Panc1 (cell line): ENCODE data around the gene FRMD5. TPM values are rescaled to one million over a fixed set of nuclear protein-coding genes. Genes with fewer than 3 reads are reported as not detected.
A peak's percentile ranks its signal among the peaks of the same experiment; 100 is the strongest.

Experiments
- ATAC-seq: fragments of 200-7000 bp; cut with Tn5 transposase; 2 replicates; pipeline ENCODE4 v1.9.1; 2020; ENCODE audit warnings: mild to moderate bottlenecking, moderate library complexity
- BruUV-seq: library from RNA; stranded (reverse); fragments of 400-500 nt; replicated peaks from 2 replicates; lab custom pipeline; 2021; lab: Mats Ljungman, UMichigan
- CTCF ChIA-PET: fragments of 300-600 bp; sonication (Branson Sonifier 250); formaldehyde crosslinking; loops from one replicate; lab custom pipeline; 2022; ENCODE audit warnings: antibody characterized with exemption; lab: Charles Lee
- POLR2A ChIA-PET: fragments of 300-600 bp; sonication (Branson Sonifier 250); formaldehyde crosslinking; loops from one replicate; lab custom pipeline; 2022; ENCODE audit warnings: antibody characterized with exemption; lab: Charles Lee
- DNase-seq: peaks from one replicate; pipeline ENCODE4 v3.0.0-alpha.2; 2010; ENCODE audit warnings: low read depth, low spot score
- H3K27ac ChIP-seq: 2 replicates; pipeline ENCODE4 v1.5.1; 2011; ENCODE audit warnings: mild to moderate bottlenecking, low read length, inconsistent platforms
- H3K27me3 ChIP-seq: fragments of 200-500 bp; sonication (Bioruptor generic); 2 replicates; pipeline ENCODE4 v1.6.0; 2014; ENCODE audit warnings: low read length, inconsistent platforms; ENCODE audit not compliant: control insufficient read depth, insufficient read depth
- H3K36me3 ChIP-seq: fragments of 200-500 bp; sonication (Bioruptor generic); 2 replicates; pipeline ENCODE4 v1.5.1; 2014; ENCODE audit warnings: inconsistent platforms, mild to moderate bottlenecking, low read length, moderate library complexity; ENCODE audit not compliant: control insufficient read depth, insufficient read depth
- H3K4me1 ChIP-seq: 2 replicates; pipeline ENCODE4 v1.5.1; 2011; ENCODE audit warnings: inconsistent platforms, mild to moderate bottlenecking, low read length, moderate library complexity; ENCODE audit not compliant: control insufficient read depth, insufficient read depth
- H3K4me3 ChIP-seq, 2 experiments: 2 replicates each; pipeline ENCODE4 v1.5.1; 2011 to 2012; ENCODE audit warnings: low read depth in 2 of 2, low read length in 2 of 2, mild to moderate bottlenecking in 2 of 2, inconsistent platforms in 1 of 2, moderate library complexity in 1 of 2
- H3K9me3 ChIP-seq: fragments of 200-500 bp; sonication (Bioruptor generic); 2 replicates; pipeline ENCODE4 v1.5.1; 2014; ENCODE audit warnings: low read depth, mild to moderate bottlenecking, inconsistent platforms, low read length, moderate library complexity; ENCODE audit not compliant: control insufficient read depth, insufficient read depth
- CTCF ChIP-seq: fragments of 450-650 bp; IDR thresholded peaks from 2 replicates; pipeline ENCODE4 v1.5.1; 2017; ENCODE audit warnings: mild to moderate bottlenecking
- POLR2AphosphoS5 ChIP-seq: IDR thresholded peaks from 2 replicates; pipeline ENCODE4 v1.6.1; 2012; ENCODE audit warnings: mild to moderate bottlenecking, low read depth, low read length, moderate library complexity
- REST ChIP-seq, 2 experiments: IDR thresholded peaks; 2 replicates each; pipeline ENCODE4 v1.6.1; 2011 to 2012; ENCODE audit warnings: low read depth in 2 of 2, control low read depth in 1 of 2, low read length in 1 of 2, mild to moderate bottlenecking in 1 of 2, moderate library complexity in 1 of 2; ENCODE audit not compliant: insufficient read depth in 1 of 2
- SIN3A ChIP-seq: IDR thresholded peaks from 2 replicates; pipeline ENCODE4 v1.6.1; 2012; ENCODE audit warnings: low read depth, mild to moderate bottlenecking, low read length, moderate library complexity, borderline replicate concordance; ENCODE audit not compliant: insufficient read depth
- TCF7L2 ChIP-seq: IDR thresholded peaks from 2 replicates; pipeline ENCODE4 v1.6.1; 2011; ENCODE audit warnings: mild to moderate bottlenecking, low read depth, low read length, inconsistent platforms
- in situ Hi-C: cut with HindIII; loops from 2 replicates; pipeline ENCODE4 v1.10.0; 2016; ENCODE audit warnings: low sequenced_read_pairs, low pct_unique_long_range_greater_than_20kb
- intact Hi-C: fragments of 100-400 bp; cut with micrococcal nuclease; formaldehyde crosslinking; loops from one replicate; pipeline ENCODE4 v1.10.0; 2022; ENCODE audit not compliant: unreplicated experiment
- total RNA-seq: library from RNA; stranded (reverse); gene quantifications from one replicate; pipeline ENCODE4 v1.2.1, GENCODE V29; 2021; ENCODE audit not compliant: unreplicated experiment

The FRMD5 gene
- total RNA-seq, 1 experiment from 2014 or later, result 18.3 TPM

DNA sequence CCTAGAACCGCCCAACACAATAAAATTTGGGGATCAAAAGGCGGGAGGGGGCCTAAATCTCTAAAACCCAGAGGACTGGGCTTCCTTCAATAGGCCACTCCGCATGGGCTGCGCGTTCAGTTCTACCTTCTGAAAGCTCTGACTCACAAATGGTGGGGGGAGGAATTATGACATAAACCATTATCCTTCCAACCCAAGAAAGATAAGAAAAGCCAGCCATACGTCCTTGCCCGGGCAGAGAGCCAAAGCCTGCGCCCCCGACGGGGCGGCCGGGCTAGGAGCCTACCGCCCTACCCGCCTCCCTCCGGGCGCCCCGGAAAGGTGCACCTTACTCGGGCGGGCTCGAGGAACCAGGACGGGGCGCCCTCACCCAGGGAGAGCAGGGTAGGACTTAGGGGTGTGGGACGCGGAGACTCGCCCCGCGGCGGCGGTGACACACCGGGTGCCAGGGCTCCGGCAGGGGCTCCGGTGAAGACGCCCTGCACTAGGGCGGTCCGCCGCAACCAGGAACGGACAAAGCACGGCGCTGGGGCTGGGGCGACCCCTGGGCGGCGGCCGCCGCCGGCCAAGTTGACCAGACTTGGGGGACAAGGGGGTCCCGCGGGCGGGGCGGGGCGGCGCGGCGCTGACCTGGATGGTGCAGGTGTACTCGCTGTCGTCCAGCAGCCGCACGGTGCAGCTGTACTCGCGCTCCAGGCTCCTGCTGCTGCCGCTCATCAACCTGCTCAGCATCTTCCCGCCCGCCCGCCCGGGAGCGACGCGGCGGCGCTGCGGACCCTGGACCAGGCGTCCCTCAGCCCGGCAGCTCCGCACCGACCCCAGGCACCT, 534 bp downstream of the FRMD5 start:
- H3K4me3 ChIP-seq, result peak overlapping the region; percentile 79 to 94
- peak; percentile 54 for DNase-seq
- TF ChIP-seq SIN3A (no peak; the same call in 1 of the 2 replicates), CTCF (peak; percentile 11)
- peak overlapping the region; percentile 89 for H3K27ac ChIP-seq
- H3K27me3 ChIP-seq, result no peaks in the 10 kb centered on the region
- peaks cover 20% of the 10 kb centered on the region for H3K4me1 ChIP-seq
- POLR2A ChIA-PET, result no interaction called here
- ATAC-seq, result peak; percentile 78
- intact Hi-C loops, result no loop called here
- in situ Hi-C loops, result no loop called here
- CTCF ChIA-PET, result interaction anchor here (0.7 to 1.0 kb wide), 3 partner anchors 14 to 250 kb away, joined by 3 to 5 read pairs (median 4); no protein-coding TSS in a partner anchor
- no peaks in the 10 kb centered on the region for H3K9me3 ChIP-seq
- no TSS peak for BruUV-seq
- H3K36me3 ChIP-seq, result no peaks in the 10 kb centered on the region; the same call in 1 of the 2 replicates

DNA sequence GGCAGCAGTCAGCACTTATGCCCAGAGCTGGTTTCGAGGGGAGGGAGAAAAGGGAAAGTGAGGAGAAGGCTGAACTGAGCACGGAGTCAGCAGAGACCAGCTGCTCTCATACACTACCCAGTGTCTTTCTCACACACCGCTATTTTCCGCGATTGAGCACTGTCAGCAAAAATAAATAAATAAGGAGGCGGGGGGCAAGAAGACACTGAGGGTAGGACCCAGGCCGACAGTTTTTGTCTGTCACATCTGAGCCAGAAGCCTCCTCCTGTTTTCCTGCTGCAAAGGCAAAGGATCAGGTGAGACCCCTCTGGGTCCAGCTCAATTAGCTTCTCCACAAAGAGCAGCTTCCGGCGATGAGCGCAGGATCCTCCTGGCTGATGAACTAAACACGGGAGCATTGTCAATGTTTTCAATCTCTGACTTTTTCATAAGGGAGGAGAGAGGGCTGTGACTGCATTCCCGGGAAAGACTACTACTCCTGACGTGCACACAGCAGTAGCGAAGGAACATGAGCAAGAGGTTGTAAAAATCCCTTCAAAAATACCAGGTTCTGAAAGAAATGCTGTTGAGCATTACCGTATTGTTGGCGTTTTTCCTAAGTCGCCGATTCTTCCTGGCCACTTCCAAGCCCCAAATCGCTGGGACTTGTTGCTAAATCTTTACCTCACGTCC, 1.3 kb downstream of the FRMD5 start:
- H3K36me3 ChIP-seq, result no peaks in the 10 kb centered on the region; the same call in 1 of the 2 replicates
- intact Hi-C loops, result no loop called here
- ATAC-seq (no peak; the same call in 1 of the 2 replicates), DNase-seq (no peak)
- in situ Hi-C loops, result no loop called here
- H3K27ac ChIP-seq, result peak overlapping the region; percentile 89
- no peaks in the 10 kb centered on the region for H3K27me3 ChIP-seq
- no peaks in the 10 kb centered on the region for H3K9me3 ChIP-seq
- BruUV-seq, result no TSS peak
- TF ChIP-seq POLR2AphosphoS5 (no peak), REST (IDR thresholded peaks at IDR 0.05; ENCODE audit: insufficient read depth in 1 of 2, low read depth in 2 of 2, low read length in 1 of 2) (no peak), CTCF (no peak), SIN3A (no peak), TCF7L2 (no peak)
- POLR2A ChIA-PET, result no interaction called here
- peak overlapping the region; percentile 79 to 94 for H3K4me3 ChIP-seq
- peaks cover 20% of the 10 kb centered on the region for H3K4me1 ChIP-seq
- CTCF ChIA-PET, result interaction anchor here (0.8 to 1.0 kb wide), 2 partner anchors 10 to 15 kb away, joined by 3 to 4 read pairs; no protein-coding TSS in a partner anchor
